Measurements from ENCODE around the gene PPP1R9A.

GRCh38 chr7:95126053-95126709, 218.8 kb downstream of the PPP1R9A start:
- TF ChIP-seq CTCF (IDR thresholded peaks at IDR 0.05): no peak
- TF ChIP-seq POLR2A (IDR thresholded peaks at IDR 0.05): no peak

Data from Peyer's patch (tissue), 4 donors.